PC-3 (cell line): ENCODE measurements around the gene GID4. TPM values are rescaled to one million over a fixed set of nuclear protein-coding genes. Genes with fewer than 3 reads are reported as not detected.

Source experiments
- ATAC-seq: fragments of 200-7000 bp; cut with Tn5 transposase; 2 replicates; pipeline ENCODE4 v1.9.1; 2020; ENCODE audit warnings: mild to moderate bottlenecking, moderate library complexity
- BruUV-seq: library from RNA; stranded (reverse); fragments of 400-500 nt; replicated peaks from 2 replicates; lab custom pipeline; 2021; lab: Mats Ljungman, UMichigan
- CTCF ChIA-PET: fragments of 300-600 bp; sonication (Branson Sonifier 250); formaldehyde crosslinking; loops from one replicate; lab custom pipeline; 2022; ENCODE audit warnings: antibody characterized with exemption; lab: Charles Lee
- POLR2A ChIA-PET: fragments of 300-600 bp; sonication (Branson Sonifier 250); formaldehyde crosslinking; loops from one replicate; lab custom pipeline; 2022; ENCODE audit warnings: antibody characterized with exemption; ENCODE audit not compliant: unreplicated experiment; lab: Charles Lee
- DNase-seq: peaks from one replicate; pipeline ENCODE4 v3.0.0-alpha.2; 2015
- H2AFZ ChIP-seq: fragments of 300-600 bp; sonication (generic); 2 replicates; pipeline ENCODE4 v1.6.0; 2016; ENCODE audit warnings: antibody characterized with exemption, low read length
- H3F3A ChIP-seq: fragments of 300-600 bp; sonication (generic); one replicate; pipeline ENCODE4 v1.6.0; 2017; ENCODE audit warnings: antibody characterized with exemption, low read length, control low read depth, mild to moderate bottlenecking; ENCODE audit not compliant: unreplicated experiment
- H3K27ac ChIP-seq: fragments of 300-600 bp; sonication (generic); 2 replicates; pipeline ENCODE4 v1.5.1; 2016; ENCODE audit warnings: mild to moderate bottlenecking, low read length
- H3K27me3 ChIP-seq: fragments of 300-600 bp; sonication (generic); 2 replicates; pipeline ENCODE4 v1.6.1; 2016; ENCODE audit warnings: low read length, mixed read lengths
- H3K36me3 ChIP-seq: fragments of 300-600 bp; sonication (generic); 2 replicates; pipeline ENCODE4 v1.6.1; 2016; ENCODE audit warnings: low read depth, mixed run types, low read length, mixed read lengths
- H3K4me1 ChIP-seq: fragments of 300-600 bp; sonication (generic); 2 replicates; pipeline ENCODE4 v1.5.1; 2016; ENCODE audit warnings: low read length; ENCODE audit not compliant: insufficient read depth
- H3K4me2 ChIP-seq: fragments of 300-600 bp; sonication (generic); 2 replicates; pipeline ENCODE4 v1.6.0; 2016; ENCODE audit warnings: low read length
- H3K4me3 ChIP-seq: fragments of 300-600 bp; sonication (generic); 2 replicates; pipeline ENCODE4 v1.5.1; 2016; ENCODE audit warnings: mild to moderate bottlenecking, low read length, mixed read lengths
- H3K79me2 ChIP-seq: fragments of 300-600 bp; sonication (generic); 2 replicates; pipeline ENCODE4 v1.6.1; 2017; ENCODE audit warnings: low read length, mixed read lengths
- H3K9ac ChIP-seq: fragments of 300-600 bp; sonication (generic); 2 replicates; pipeline ENCODE4 v1.6.0; 2016; ENCODE audit warnings: mild to moderate bottlenecking, low read length
- H3K9me2 ChIP-seq: fragments of 300-600 bp; sonication (generic); replicated peaks from 2 replicates; pipeline ENCODE4 v1.6.1; 2016; ENCODE audit warnings: mixed run types, low read length, mixed read lengths
- H3K9me3 ChIP-seq: fragments of 300-600 bp; sonication (generic); 2 replicates; pipeline ENCODE4 v1.6.1; 2016; ENCODE audit warnings: low read length, mixed read lengths
- H4K20me1 ChIP-seq: fragments of 300-600 bp; sonication (generic); 2 replicates; pipeline ENCODE4 v1.6.1; 2016; ENCODE audit warnings: low read length, mixed read lengths
- CTCF ChIP-seq: fragments of 300-600 bp; sonication (generic); conservative IDR thresholded peaks from 2 replicates; pipeline ENCODE4 v1.5.1; 2017; ENCODE audit warnings: antibody characterized with exemption, low read depth, mild to moderate bottlenecking, low read length
- EZH2 ChIP-seq: fragments of 300-600 bp; sonication (generic); IDR thresholded peaks from one replicate; pipeline ENCODE4 v1.6.1; 2017; ENCODE audit warnings: antibody characterized with exemption, mild to moderate bottlenecking, low read length; ENCODE audit not compliant: unreplicated experiment
- EZH2phosphoT487 ChIP-seq: fragments of 300-600 bp; sonication (generic); IDR thresholded peaks from 2 replicates; pipeline ENCODE4 v1.6.1; 2018; ENCODE audit warnings: mild to moderate bottlenecking, antibody characterized with exemption, low read length, borderline replicate concordance
- intact Hi-C: fragments of 100-400 bp; cut with micrococcal nuclease; formaldehyde crosslinking; loops from 2 replicates; pipeline ENCODE4 v1.9.0; 2023
- total RNA-seq: library from RNA; depleted of rRNA; stranded (reverse); fragments of >200 nt; gene quantifications from 2 replicates; pipeline ENCODE4 v1.2.3, GENCODE V29; 2014

GID4 gene
- total RNA-seq, 1 experiment from 2014 or later: 7.3 TPM

- Histone ChIP-seq H3K4me3 (peak overlapping the region; percentile 79; the same call in 1 of the 2 replicates), H2AFZ (no peak overlapping the region), H3K79me2 (peaks cover 63% of the 10 kb centered on the region), H3K27me3 (no peaks in the 10 kb centered on the region), H3K27ac (no peak overlapping the region), H3K4me1 (peaks cover 33% of the 10 kb centered on the region), H3K9me2 (no peaks in the 10 kb centered on the region), H3K36me3 (no peaks in the 10 kb centered on the region; the same call in 1 of the 2 replicates), H3K4me2 (peak overlapping the region; percentile 100), H4K20me1 (no peaks in the 10 kb centered on the region), H3F3A (no peaks in the 10 kb centered on the region), H3K9me3 (no peaks in the 10 kb centered on the region), H3K9ac (no peak overlapping the region)
- no peak for ATAC-seq
- BruUV-seq: no TSS peak
- TF ChIP-seq EZH2phosphoT487: no peak
- TF ChIP-seq CTCF: no peak
- no peak for TF ChIP-seq EZH2
- ChIA-PET POLR2A (no interaction called here), CTCF (no interaction called here)
- peak; percentile 56 for DNase-seq
- intact Hi-C loops: no loop called here
These were observed 2.6 kb downstream of the GID4 start for GRCh38 chr17:18041776-18042175.

DNA sequence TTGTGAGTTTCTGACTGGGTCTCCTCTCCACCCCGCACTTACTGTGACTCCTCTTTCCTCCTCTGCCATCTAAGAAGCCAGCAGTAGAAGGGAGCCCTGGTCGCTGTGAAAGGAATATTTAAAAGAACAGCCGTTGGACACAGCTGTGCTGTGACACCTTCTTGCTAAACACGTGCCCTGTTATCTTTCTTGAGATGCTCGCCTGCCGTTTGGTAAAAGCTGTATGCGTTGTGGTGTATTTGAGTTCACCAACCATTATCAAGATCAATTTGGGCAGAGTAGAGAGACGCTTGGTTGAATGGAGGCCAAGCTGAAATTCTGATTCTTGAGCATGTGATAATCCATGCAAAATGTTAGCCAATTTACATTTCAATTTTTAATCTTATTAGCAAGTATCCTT, 3.8 kb downstream of the GID4 start:
- Histone ChIP-seq H3F3A (no peaks in the 10 kb centered on the region), H3K4me3 (no peak overlapping the region), H3K4me2 (no peak overlapping the region), H3K9me2 (no peaks in the 10 kb centered on the region), H3K4me1 (peaks cover 28% of the 10 kb centered on the region), H3K9ac (no peak overlapping the region), H4K20me1 (no peaks in the 10 kb centered on the region), H2AFZ (no peak overlapping the region), H3K9me3 (no peaks in the 10 kb centered on the region), H3K27ac (no peak overlapping the region), H3K36me3 (peaks cover 7% of the 10 kb centered on the region; the same call in 1 of the 2 replicates), H3K27me3 (no peaks in the 10 kb centered on the region), H3K79me2 (peaks cover 51% of the 10 kb centered on the region)
- intact Hi-C loops: no loop called here
- ATAC-seq: no peak
- no TSS peak for BruUV-seq
- POLR2A ChIA-PET: no interaction called here
- CTCF ChIA-PET: no interaction called here
- DNase-seq: no peak
- TF ChIP-seq CTCF (no peak), EZH2 (no peak), EZH2phosphoT487 (no peak)

DNA sequence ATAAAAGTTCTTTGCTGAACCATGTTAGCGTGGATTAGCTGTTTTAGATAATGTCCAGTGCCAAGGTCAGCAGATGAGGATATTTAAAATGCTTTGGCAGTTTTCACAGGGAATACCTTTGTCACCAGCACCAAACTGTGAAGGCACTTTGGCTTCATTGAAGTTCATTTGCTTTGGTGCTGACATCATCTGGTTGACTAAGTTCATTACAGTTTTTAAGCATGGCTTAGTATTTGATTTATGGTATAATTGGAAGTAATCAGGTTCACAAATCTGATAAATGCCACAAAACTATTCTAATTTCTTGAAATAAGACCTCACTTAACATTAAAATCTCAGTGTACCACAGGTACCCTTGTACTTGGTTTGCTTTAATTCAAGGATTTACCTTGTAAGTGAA, 4.3 kb downstream of the GID4 start:
- ATAC-seq: no peak
- H3F3A ChIP-seq: no peaks in the 10 kb centered on the region
- CTCF ChIA-PET: no interaction called here
- TF ChIP-seq EZH2 (no peak), CTCF (peak; percentile 52)
- H3K9me3 ChIP-seq: no peaks in the 10 kb centered on the region
- peaks cover 7% of the 10 kb centered on the region; the same call in 1 of the 2 replicates for H3K36me3 ChIP-seq
- no peak overlapping the region for H3K4me2 ChIP-seq
- no peaks in the 10 kb centered on the region for H4K20me1 ChIP-seq
- POLR2A ChIA-PET: no interaction called here
- peak; percentile 61 for DNase-seq
- H3K9me2 ChIP-seq: no peaks in the 10 kb centered on the region
- intact Hi-C loops: no loop called here
- H3K9ac ChIP-seq: no peak overlapping the region
- no peaks in the 10 kb centered on the region for H3K27me3 ChIP-seq
- no TSS peak for BruUV-seq
- peaks cover 46% of the 10 kb centered on the region for H3K79me2 ChIP-seq
- no peak overlapping the region for H3K4me3 ChIP-seq
- no peak overlapping the region for H2AFZ ChIP-seq
- no peak overlapping the region for H3K27ac ChIP-seq
- peaks cover 25% of the 10 kb centered on the region for H3K4me1 ChIP-seq
